Neutrophil (primary cell): ENCODE results near the gene HOXD12.

ENCODE experiments used
- H3K27ac ChIP-seq: fragments of 200-600 bp; sonication (generic); 2 replicates; pipeline ENCODE4 v1.5.1; 2016; ENCODE audit warnings: mild to moderate bottlenecking, moderate library complexity
- H3K27me3 ChIP-seq: fragments of 200-600 bp; sonication (generic); 2 replicates; pipeline ENCODE4 v1.6.0; 2016; ENCODE audit warnings: mild to moderate bottlenecking
- H3K36me3 ChIP-seq: fragments of 200-600 bp; sonication (generic); 2 replicates; pipeline ENCODE4 v1.5.1; 2017
- H3K4me1 ChIP-seq, 2 experiments: fragments of 200-600 bp in 1 of 2; sonication (generic) in 1 of 2; 1 replicate in 1 of 2; 2 replicates in 1 of 2; pipeline versions ENCODE4 v1.5.1 to v1.6.1; 2013 to 2016; ENCODE audit warnings: low read depth in 1 of 2, low read length in 1 of 2, mild to moderate bottlenecking in 1 of 2, moderate library complexity in 1 of 2; ENCODE audit not compliant: control insufficient read depth in 1 of 2, insufficient read depth in 1 of 2
- H3K4me3 ChIP-seq, 2 experiments: fragments of 200-600 bp in 1 of 2; sonication (generic) in 1 of 2; 1 replicate in 1 of 2; 2 replicates in 1 of 2; pipeline ENCODE4 v1.5.1; 2013 to 2016; ENCODE audit warnings: low read depth in 1 of 2, low read length in 1 of 2, mild to moderate bottlenecking in 1 of 2, moderate library complexity in 1 of 2
- H3K9me3 ChIP-seq: fragments of 200-600 bp; sonication (generic); 2 replicates; pipeline ENCODE4 v1.5.1; 2016
- TF ChIP-seq, protein P1 (sequence below): fragments of 200-600 bp; sonication (generic); IDR thresholded peaks from 2 replicates; pipeline ENCODE4 v1.5.1; 2016; ENCODE audit warnings: antibody characterized with exemption

Gene HOXD12

DNA sequence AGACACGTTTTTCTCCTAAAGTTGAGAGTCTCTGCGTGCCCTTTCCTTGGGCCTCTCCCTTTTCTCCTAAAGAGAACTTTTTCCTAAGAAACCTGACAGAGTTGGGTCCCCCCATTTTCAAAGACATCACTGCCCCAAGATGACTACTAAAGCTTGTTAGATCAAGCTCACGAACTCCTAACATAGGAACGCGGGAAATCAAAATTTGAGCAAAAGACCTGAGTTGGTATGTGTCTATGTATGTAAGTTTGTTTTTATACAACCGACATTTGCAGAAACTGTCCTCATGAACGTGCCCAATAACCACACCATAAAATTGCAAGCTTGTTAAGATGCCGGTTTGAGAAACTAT is 5.7 kb upstream of the HOXD12 start:
- no peaks in the 10 kb centered on the region for H3K9me3 ChIP-seq
- H3K27me3 ChIP-seq = peaks cover 100% of the 10 kb centered on the region
- peaks cover 32 to 40% of the 10 kb centered on the region in 2 experiments for H3K4me1 ChIP-seq
- H3K36me3 ChIP-seq = no peaks in the 10 kb centered on the region
- TF ChIP-seq, protein P1, sequence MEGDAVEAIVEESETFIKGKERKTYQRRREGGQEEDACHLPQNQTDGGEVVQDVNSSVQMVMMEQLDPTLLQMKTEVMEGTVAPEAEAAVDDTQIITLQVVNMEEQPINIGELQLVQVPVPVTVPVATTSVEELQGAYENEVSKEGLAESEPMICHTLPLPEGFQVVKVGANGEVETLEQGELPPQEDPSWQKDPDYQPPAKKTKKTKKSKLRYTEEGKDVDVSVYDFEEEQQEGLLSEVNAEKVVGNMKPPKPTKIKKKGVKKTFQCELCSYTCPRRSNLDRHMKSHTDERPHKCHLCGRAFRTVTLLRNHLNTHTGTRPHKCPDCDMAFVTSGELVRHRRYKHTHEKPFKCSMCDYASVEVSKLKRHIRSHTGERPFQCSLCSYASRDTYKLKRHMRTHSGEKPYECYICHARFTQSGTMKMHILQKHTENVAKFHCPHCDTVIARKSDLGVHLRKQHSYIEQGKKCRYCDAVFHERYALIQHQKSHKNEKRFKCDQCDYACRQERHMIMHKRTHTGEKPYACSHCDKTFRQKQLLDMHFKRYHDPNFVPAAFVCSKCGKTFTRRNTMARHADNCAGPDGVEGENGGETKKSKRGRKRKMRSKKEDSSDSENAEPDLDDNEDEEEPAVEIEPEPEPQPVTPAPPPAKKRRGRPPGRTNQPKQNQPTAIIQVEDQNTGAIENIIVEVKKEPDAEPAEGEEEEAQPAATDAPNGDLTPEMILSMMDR = no peak
- H3K4me3 ChIP-seq = no peak overlapping the region
- H3K27ac ChIP-seq = no peak overlapping the region

DNA sequence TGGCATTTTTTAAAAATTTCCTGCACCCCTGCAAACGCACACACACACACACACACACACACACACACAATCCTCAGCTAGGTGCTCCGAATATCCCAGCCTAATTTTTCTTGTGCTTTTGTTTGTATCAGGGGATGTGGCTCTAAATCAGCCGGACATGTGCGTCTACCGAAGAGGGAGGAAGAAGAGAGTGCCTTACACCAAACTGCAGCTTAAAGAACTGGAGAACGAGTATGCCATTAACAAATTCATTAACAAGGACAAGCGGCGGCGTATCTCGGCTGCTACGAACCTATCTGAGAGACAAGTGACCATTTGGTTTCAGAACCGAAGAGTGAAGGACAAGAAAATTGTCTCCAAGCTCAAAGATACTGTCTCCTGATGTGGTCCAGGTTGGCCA is 5.2 kb upstream of the HOXD12 start:
- H3K4me3 ChIP-seq = no peak overlapping the region
- no peak overlapping the region for H3K27ac ChIP-seq
- H3K9me3 ChIP-seq = no peaks in the 10 kb centered on the region
- no peaks in the 10 kb centered on the region for H3K36me3 ChIP-seq
- peaks cover 100% of the 10 kb centered on the region for H3K27me3 ChIP-seq
- peaks cover 32 to 40% of the 10 kb centered on the region in 2 experiments for H3K4me1 ChIP-seq
- TF ChIP-seq, protein P1 = no peak

DNA sequence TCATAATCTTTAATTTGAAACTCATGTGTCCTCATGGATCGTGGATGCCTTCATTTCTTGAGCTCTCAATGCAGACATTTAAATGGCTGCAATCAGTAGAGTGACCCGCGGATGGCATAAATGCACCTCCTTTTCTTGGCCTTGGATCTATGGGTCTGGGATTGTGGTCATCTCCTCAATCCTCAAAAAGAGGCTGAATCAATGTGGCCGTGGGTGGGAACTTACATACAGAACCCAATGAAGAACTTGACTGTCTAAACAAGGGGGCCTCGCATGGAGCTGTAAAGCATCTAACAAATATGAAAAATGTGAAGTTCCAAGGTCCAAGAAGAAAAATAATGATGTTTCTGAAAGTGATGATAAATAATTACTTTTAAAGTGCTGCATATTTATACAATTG is 4.2 kb upstream of the HOXD12 start:
- peaks cover 32 to 40% of the 10 kb centered on the region in 2 experiments for H3K4me1 ChIP-seq
- TF ChIP-seq, protein P1 = no peak
- H3K27me3 ChIP-seq = peaks cover 100% of the 10 kb centered on the region
- no peaks in the 10 kb centered on the region for H3K9me3 ChIP-seq
- H3K4me3 ChIP-seq = no peak overlapping the region
- H3K27ac ChIP-seq = no peak overlapping the region
- H3K36me3 ChIP-seq = no peaks in the 10 kb centered on the region

DNA sequence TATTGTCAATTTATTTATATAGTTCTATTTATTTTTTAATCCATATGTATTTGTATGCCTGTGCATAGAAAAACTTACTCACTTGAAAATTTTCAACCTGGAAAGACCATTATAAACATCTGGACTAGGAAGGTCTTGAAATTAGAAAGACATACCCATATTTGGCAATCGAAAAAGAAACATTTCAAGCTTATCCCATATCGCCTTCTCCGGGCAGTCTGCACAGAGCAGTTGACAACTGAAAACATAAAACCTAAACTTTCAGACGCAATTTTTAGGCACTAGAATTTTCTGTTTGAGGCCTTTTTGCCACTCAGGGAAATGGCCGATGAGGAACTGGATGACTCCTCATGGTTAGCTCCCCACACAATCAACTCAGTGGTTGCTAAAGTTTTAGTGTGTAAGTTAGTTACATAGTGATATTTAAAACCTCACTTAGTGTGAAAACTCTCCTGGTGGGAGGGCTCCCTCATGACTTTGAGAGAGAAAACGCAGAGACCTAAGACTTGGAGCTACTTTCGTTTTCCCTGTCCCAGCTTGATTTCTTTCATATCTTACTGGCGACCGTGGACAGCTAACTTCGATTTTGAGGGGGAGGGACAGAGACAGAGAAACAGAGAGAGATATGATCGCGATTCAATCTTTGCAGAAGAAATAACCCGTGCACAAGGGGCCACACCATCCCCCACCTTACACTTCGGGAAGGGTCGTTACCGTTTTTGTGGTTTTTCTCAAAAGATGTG is 3.2 kb upstream of the HOXD12 start:
- Histone ChIP-seq H3K9me3 (no peaks in the 10 kb centered on the region), H3K27ac (no peak overlapping the region), H3K4me3 (peak overlapping the region; percentile 36 to 56), H3K36me3 (no peaks in the 10 kb centered on the region), H3K27me3 (peaks cover 100% of the 10 kb centered on the region), H3K4me1 (peaks cover 32 to 40% of the 10 kb centered on the region in 2 experiments)
- TF ChIP-seq, protein P1 = no peak

DNA sequence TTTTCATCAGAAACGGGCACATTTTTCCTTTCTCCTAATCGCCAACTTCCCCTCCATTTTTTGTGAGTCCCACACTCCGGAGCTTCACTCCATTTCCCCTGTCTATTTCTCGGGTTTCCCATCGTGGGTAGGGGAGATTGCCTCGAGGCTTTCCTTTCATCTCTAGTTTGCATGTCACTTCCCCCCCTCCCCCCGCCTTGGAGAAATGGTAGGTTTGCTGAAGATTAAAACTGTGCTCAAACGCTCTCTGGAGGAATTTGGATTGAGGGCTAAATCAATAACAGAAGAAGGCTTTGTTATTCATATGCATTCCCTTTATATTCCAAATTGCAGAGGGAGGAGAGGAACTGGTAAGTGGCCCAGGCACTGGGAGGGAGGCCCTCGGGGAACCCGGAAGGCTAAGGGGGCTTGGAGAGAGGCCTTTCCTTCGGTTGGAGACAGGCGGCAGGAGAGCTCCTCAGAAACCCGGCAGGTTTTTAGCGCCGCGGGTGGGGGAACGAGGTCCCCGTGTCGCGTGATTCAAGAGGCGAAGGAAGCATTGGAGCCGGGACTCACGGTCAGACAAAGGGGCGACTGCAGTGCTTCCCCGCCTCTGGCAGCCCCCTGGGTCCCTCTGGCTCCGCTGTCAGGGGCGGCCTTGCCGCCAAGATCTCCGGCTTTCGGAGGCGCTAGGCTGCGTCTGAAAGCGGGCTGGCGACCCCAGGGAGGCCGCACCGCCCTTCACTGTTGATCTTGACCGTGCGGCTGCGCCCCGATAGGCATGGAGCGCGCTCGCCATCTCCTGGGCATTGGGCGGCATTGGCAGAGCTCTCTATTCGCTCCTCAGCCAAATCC is 2.4 kb upstream of the HOXD12 start:
- Histone ChIP-seq H3K4me3 (peak overlapping the region; percentile 36 to 56), H3K9me3 (no peaks in the 10 kb centered on the region), H3K27ac (no peak overlapping the region)

More for the DNA sequence above, 2.4 kb upstream of the HOXD12 start:
- H3K27me3 ChIP-seq = peaks cover 100% of the 10 kb centered on the region
- TF ChIP-seq, protein P1 = no peak
- H3K36me3 ChIP-seq = no peaks in the 10 kb centered on the region
- H3K4me1 ChIP-seq = peaks cover 26 to 33% of the 10 kb centered on the region in 2 experiments
